Germinal center (tissue), 1 donor: Measurements from ENCODE around the gene SAP25.
"Not testable (repeated sequence)": the region's sequence is repeated elsewhere in the genome, so short reads cannot be mapped to it uniquely, and the experiment has no call there.

ENCODE experiments used
- DNase-seq: peaks from one replicate; pipeline ENCODE4 v3.0.0; 2012; ENCODE audit warnings: mixed read lengths, low spot score

Gene SAP25

GRCh38 chr7:100575746-100576383, 2.2 kb upstream of the SAP25 start:
- DNase-seq: no peak

- no peak for DNase-seq
These were observed 1.5 kb upstream of the SAP25 start for GRCh38 chr7:100575206-100575631.

- DNase-seq: no peak
These were observed 884 bp upstream of the SAP25 start for GRCh38 chr7:100574362-100575205.

- no peak for DNase-seq
These were observed 588 bp downstream of the SAP25 start for GRCh38 chr7:100572949-100573675.

- no peak for DNase-seq
These were observed 1.3 kb downstream of the SAP25 start for GRCh38 chr7:100572281-100572948.

GRCh38 chr7:100571829-100572116, 1.9 kb downstream of the SAP25 start:
- DNase-seq: no peak

GRCh38 chr7:100570954-100571828, 2.5 kb downstream of the SAP25 start:
- no peak for DNase-seq

GRCh38 chr7:100568896-100569844, 4.5 kb downstream of the SAP25 start:
- DNase-seq: peak; percentile 41

GRCh38 chr7:100568176-100568895, 5.4 kb downstream of the SAP25 start:
- no peak for DNase-seq

GRCh38 chr7:100567751-100568175, 5.9 kb downstream of the SAP25 start:
- DNase-seq: no peak

- no peak for DNase-seq
These were observed 6.5 kb downstream of the SAP25 start for GRCh38 chr7:100567031-100567730.

- DNase-seq: no peak
These were observed 7.6 kb downstream of the SAP25 start for GRCh38 chr7:100566018-100566531.

- no peak for DNase-seq
These were observed 8.5 kb downstream of the SAP25 start for GRCh38 chr7:100565133-100565571.

- not testable (repeated sequence) for DNase-seq
These were observed 9.3 kb downstream of the SAP25 start for GRCh38 chr7:100564405-100564804.

- peak; percentile 84 for DNase-seq
These were observed 9.8 kb downstream of the SAP25 start for GRCh38 chr7:100563809-100564400.

GRCh38 chr7:100563100-100563564, 10.6 kb downstream of the SAP25 start:
- DNase-seq: no peak

- no peak for DNase-seq
These were observed 11.3 kb downstream of the SAP25 start for GRCh38 chr7:100562195-100563099.
